ENCODE results near the gene CAP2. TPM values are rescaled to one million over a fixed set of nuclear protein-coding genes. Genes with fewer than 3 reads are reported as not detected.
A peak's percentile ranks its signal among the peaks of the same experiment; 100 is the strongest.

The CAP2 gene
- total RNA-seq, 1 donor from 2014 or later = 129 TPM

DNA sequence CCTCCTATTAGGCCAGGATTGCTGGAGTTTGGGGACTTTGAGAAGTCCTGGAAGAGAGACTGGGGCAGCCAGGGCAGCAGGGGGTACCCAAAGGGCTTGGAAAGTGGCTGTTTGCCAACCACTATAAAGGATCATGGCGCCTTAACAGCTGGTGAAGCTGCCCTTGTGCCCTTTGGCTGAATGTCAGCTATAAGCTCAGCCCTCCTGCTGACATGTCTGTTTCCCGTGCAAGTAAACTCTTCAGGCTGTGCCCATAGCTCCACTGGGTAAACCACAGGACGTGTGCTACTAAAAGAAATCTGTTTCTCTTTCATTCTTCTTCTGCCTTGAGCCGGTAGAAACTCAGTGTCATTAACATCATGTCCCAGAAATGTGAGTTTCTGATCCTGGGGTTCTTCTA is 97.3 kb downstream of the CAP2 start:
- intact Hi-C loops (cut with micrococcal nuclease) = no loop called here
- DNase-seq (no peak), ATAC-seq (no peak)

- intact Hi-C loops (cut with micrococcal nuclease) = no loop called here
- peak; percentile 36 for ATAC-seq
- DNase-seq = no peak
These were observed 98.2 kb downstream of the CAP2 start for GRCh38 chr6:17491416-17492142.

- DNase-seq (no peak), ATAC-seq (peak; percentile 9)
- intact Hi-C loops (cut with micrococcal nuclease) = no loop called here
These were observed 99.0 kb downstream of the CAP2 start for GRCh38 chr6:17492350-17492749.

DNA sequence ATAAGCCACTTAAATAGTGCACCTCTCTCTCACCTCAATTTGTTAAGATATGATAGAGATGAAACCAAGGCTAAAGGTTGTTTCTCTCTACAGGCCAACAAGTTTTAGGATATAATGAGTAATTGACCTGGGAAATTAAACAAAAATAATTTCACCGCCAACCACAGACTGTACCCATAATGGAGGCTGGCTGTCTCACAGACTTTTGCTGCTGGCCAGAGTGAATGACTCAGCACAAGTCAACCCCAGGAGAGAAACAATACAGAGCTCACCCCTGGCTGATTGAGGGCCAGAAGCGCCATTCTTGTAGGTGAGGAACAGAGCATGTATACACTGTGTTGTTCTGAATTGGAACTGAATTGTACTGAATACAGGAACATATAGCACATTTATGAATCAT is 99.9 kb downstream of the CAP2 start:
- ATAC-seq (peak; percentile 63), DNase-seq (no peak)
- intact Hi-C loops (cut with micrococcal nuclease) = no loop called here

GRCh38 chr6:17494177-17494576 is 100.8 kb downstream of the CAP2 start:
- intact Hi-C loops (cut with micrococcal nuclease) = no loop called here

DNA sequence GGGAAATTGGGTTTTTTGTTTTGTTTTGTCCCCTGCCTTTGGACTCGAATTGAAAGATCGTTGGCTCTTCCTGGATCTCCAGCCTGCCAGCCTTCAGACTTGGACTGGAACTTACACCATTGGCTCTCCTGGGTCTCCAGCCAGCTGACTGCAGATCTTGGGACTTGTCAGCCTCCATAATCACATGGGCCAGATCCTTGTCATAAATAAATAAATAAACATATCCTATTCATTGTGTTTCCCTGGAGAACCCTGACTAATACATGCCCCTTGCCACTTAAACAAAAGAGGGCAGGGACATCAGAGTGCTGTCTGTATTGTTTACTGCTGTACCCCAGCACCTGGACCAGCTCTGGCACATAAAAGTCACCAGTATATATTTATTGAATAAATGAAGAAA is 101.5 kb downstream of the CAP2 start:
- intact Hi-C loops (cut with micrococcal nuclease) = no loop called here
- DNase-seq = no peak
- no peak for ATAC-seq

More at GRCh38 chr6:17494177-17494576, 100.8 kb downstream of the CAP2 start:
- DNase-seq (no peak), ATAC-seq (peak; percentile 60)

DNA sequence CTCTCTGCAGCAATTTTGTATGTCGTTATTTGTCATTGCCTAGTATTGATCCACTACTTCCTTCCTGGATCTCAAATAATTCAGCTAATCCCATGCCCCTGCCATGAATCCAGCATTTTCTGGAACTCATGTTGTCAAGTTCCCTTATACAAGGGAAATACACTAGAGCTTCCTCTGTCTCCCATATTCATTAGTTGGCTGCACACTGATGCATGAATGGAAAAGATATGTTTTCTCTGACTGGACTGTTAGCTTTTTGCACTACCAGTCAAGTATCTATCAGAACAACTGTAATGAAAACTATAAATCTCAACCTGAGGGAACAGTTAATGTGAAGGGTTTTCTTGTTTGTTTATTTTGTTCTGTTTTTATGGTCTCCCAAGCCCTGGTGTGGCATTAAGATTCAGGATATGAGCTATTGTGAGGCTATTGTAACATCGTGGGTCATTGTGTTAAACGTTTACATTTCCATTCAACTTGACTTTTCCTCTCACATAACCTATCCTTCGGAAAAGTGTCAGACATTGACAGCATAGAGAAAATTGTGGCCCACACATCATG is 104.2 kb downstream of the CAP2 start:
- DNase-seq (no peak), ATAC-seq (no peak)
- intact Hi-C loops (cut with micrococcal nuclease) = no loop called here

DNA sequence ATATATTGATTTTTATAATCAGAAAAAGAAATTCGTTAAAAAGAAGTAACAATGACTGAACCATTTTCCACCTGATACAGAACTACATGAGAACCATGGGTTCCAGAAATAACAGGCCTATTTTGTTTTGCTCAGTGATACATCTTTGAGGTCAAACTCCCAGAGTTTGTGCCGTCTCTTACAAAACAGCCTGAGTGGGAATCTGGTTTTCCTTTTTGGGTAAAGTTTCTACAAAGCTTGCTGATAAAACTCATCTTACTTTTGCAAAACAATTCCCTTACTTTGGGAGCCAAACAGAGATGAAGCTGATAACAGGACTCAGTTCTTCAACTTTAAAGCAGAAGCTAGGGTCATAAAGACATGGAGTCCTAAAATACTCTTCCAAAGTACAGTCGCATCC is 108.0 kb downstream of the CAP2 start:
- ATAC-seq (no peak), DNase-seq (no peak)
- intact Hi-C loops (cut with micrococcal nuclease) = no loop called here

DNA sequence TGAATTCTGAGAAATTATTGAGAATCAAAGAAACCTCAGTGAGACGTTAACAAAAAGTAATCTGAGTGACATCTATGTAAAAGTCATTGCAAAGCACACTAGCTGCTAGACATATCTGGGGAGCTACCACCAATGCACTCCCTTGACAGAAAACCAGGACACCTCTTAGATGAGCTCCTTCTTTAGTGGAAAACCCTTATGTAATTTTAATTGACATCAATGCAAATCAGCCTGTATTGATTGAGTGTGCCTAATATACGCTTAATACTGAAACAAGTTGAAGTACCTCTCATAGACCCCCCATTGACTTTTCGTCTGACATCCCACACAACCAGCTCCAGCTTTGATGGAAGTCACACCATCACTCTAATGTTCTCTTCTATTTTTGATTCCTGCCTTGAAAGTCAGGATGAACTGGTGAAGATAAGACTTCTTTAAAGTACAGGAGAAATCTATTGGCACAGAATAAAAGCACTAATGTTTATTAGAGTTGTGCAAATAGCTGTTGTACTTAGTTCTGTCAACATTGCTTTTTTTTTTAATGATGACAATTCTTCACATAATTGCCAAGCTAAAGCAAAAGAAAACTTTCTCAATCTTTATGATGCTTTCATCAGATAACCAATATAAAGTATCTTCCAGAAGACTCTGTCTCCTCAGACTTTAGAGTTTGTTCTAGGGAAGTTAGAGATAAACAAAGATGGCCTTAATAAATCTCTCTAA is 108.7 kb downstream of the CAP2 start:
- DNase-seq = no peak
- ATAC-seq = no peak
- intact Hi-C loops (cut with micrococcal nuclease) = no loop called here

- intact Hi-C loops (cut with micrococcal nuclease) = no loop called here
- ATAC-seq = no peak
- no peak for DNase-seq
These were observed 109.7 kb downstream of the CAP2 start for GRCh38 chr6:17503051-17503450.

DNA sequence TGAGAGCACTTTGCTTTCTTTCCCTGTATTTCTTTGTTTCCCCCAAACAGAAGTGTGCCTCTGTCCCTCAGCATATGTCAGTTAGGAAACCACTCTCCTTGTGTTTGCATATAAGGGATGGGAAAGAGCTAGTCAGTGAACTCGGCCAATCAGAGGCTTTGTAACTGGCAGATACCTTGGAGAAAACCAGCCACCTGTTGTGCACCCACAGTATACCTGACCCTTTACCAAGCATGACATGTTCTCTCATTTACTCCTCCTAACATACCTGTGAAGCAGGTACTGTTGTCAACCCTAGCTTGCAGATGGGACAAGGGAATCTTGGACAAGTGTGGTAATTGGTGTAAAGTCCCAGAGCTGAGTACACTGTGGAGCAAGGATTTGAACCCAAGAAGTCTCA is 110.6 kb downstream of the CAP2 start:
- DNase-seq (no peak), ATAC-seq (no peak)
- intact Hi-C loops (cut with micrococcal nuclease) = no loop called here

DNA sequence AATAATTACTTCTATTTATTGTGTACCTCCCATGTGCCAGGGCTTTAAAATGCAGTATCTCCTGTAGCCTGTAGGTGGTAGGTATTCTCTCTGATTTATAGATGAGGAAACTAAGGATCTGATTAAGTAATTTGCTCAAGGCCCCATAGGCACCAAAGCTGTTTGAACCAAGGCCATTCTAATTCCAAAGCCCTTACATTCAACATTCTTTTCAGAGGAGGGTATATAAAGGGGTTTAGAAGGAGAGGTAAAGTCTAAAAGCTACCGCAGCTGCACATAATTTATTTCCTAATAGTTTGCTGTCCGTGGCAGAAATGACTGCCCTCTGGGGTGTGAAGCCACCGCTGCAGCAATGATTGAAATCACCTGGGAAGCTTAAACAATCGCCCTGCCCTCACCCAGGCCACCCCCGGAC is 111.7 kb downstream of the CAP2 start:
- intact Hi-C loops (cut with micrococcal nuclease) = no loop called here
- DNase-seq (no peak), ATAC-seq (no peak)

DNA sequence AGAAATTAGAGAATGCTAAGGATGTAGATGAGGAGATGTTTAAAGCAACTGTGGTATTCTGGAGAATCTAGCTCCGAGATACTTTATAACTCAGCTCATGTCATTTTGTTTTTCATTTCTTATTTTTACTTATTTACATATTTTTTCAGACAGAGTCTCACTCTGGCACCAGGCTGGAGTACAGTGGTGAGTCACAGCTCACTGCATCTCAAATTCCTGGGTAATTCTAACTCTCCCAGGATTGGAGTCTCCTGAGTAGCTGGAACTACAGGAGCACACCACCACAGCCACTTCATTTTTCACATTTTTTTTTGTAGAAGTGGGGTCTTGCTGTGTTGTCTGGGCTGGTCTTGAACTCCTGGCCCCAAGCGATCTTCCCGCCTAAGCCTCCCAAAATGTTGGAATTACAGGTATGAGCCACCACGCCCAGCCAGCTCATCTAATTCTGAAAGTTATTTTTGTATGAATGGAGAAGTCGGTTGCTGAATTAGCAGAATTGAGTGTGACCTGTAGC is 112.4 kb downstream of the CAP2 start:
- ATAC-seq (no peak), DNase-seq (no peak)
- intact Hi-C loops (cut with micrococcal nuclease) = no loop called here

- DNase-seq = no peak
- intact Hi-C loops (cut with micrococcal nuclease) = no loop called here
- no peak for ATAC-seq
These were observed 113.1 kb downstream of the CAP2 start for GRCh38 chr6:17506531-17506930.

GRCh38 chr6:17506962-17507361 is 113.6 kb downstream of the CAP2 start:
- DNase-seq (no peak), ATAC-seq (no peak)
- intact Hi-C loops (cut with micrococcal nuclease) = no loop called here

DNA sequence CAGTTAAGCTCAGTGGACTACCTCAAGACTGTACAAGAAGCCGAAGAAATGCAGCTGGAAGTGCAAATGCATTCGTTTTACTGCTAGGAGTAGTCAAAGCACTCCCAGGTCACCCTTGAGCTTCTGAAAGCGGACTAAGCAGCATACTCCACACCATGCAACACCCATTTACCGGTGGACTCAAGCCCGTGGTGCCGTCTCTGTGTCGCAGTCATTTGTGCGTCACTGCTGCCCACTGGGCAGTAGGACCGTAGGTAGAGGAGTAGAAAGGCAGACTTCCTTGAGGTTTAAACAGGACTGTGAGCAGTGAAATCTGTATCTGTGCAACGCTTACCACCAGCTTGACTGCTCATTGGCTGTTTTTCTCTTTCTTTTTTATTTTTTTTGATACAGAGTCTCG is 117.7 kb downstream of the CAP2 start:
- intact Hi-C loops (cut with micrococcal nuclease) = no loop called here
- DNase-seq (no peak), ATAC-seq (no peak)

DNA sequence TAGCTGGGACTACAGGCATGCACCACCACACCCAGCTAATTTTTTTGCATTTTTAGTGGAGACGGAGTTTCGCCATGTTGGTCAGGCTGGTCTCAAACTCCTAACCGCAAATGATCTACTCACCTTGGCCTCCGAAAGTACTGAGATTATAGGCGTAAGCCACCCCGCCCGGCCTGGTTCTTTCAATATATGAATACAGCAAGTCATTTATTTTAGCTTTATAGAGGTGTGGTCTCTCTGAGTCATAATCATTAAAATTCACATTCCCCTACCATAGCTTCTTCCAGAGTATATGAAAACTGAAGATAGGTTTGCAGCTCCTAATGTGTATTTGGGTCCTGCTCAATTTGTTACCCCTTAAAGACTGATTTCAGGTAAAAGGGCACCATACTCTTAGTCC is 118.2 kb downstream of the CAP2 start:
- no peak for DNase-seq
- intact Hi-C loops (cut with micrococcal nuclease) = no loop called here

GRCh38 chr6:17519120-17519519 is 125.7 kb downstream of the CAP2 start:
- ATAC-seq (no peak), DNase-seq (no peak)
- intact Hi-C loops (cut with micrococcal nuclease) = no loop called here

More for the DNA sequence above, 118.2 kb downstream of the CAP2 start:
- no peak for ATAC-seq

DNA sequence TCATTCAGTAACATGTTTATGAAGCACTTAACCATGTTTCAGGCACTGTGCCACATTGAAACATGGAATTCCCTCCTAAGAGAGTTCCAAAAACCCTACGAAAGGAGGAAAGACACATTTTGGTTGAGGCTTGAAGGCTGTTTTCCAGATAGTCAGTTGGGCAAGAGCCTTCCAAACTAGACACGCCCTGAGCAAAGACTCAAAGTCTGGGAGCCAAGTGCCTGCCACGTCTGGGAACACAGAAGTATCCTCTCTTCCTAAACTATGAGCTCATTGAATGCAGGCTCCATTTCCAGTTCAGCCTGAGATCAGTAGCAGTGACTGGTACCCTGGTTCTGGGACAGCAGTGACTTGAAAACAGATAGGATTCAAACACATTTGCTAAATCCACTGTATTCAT is 132.2 kb downstream of the CAP2 start:
- intact Hi-C loops (cut with micrococcal nuclease) = no loop called here
- ATAC-seq = no peak
- no peak for DNase-seq

- ATAC-seq (peak; percentile 27), DNase-seq (no peak)
- intact Hi-C loops (cut with micrococcal nuclease) = no loop called here
These were observed 133.7 kb downstream of the CAP2 start for GRCh38 chr6:17527076-17527475.

Measured in left ventricle myocardium superior (tissue), 1 donor.